SK-N-SH treated with all-trans-retinoic acid at 6 μM for 48 hours (cell line): ENCODE measurements around the gene RAI14.

Experiments used
- ATAC-seq: fragments of 200-7000 bp; cut with Tn5 transposase; 3 replicates; pipeline ENCODE4 v1.9.1; 2020; ENCODE audit warnings: mild to moderate bottlenecking, moderate library complexity
- ARNTL ChIP-seq: fragments of 450-650 bp; formaldehyde crosslinking; IDR thresholded peaks from 2 replicates; pipeline ENCODE4 v1.5.0; 2020; ENCODE audit warnings: low read depth, mild to moderate bottlenecking, moderate library complexity, borderline replicate concordance
- BACH2 ChIP-seq: fragments of 250-450 bp; sonication (Bioruptor Pico); IDR thresholded peaks from 2 replicates; pipeline ENCODE4 v1.9.0; 2021; ENCODE audit warnings: mild to moderate bottlenecking, borderline replicate concordance
- CSDC2 ChIP-seq: fragments of 250-450 bp; sonication (Bioruptor Pico); IDR thresholded peaks from 2 replicates; pipeline ENCODE4 v1.5.0; 2020; ENCODE audit warnings: mild to moderate bottlenecking, moderate library complexity
- CSRNP3 ChIP-seq: fragments of 250-450 bp; sonication (Bioruptor Pico); IDR thresholded peaks from 2 replicates; pipeline ENCODE4 v1.5.1; 2021; ENCODE audit warnings: mild to moderate bottlenecking, moderate library complexity
- ESRRG ChIP-seq: fragments of 250-450 bp; sonication (Bioruptor Pico); IDR thresholded peaks from 2 replicates; pipeline ENCODE4 v1.6.1; 2021; ENCODE audit warnings: mild to moderate bottlenecking
- GLIS3 ChIP-seq: fragments of 250-450 bp; sonication (Bioruptor Pico); IDR thresholded peaks from 2 replicates; pipeline ENCODE4 v1.5.0; 2020; ENCODE audit warnings: mild to moderate bottlenecking, moderate library complexity
- ISL1 ChIP-seq: fragments of 250-450 bp; sonication (Bioruptor Pico); IDR thresholded peaks from 2 replicates; pipeline ENCODE4 v2.1.2; 2022; ENCODE audit warnings: mild to moderate bottlenecking, moderate library complexity
- OSR1 ChIP-seq: fragments of 250-450 bp; sonication (Bioruptor Pico); IDR thresholded peaks from 2 replicates; pipeline ENCODE4 v1.8.0; 2022; ENCODE audit warnings: moderate library complexity, mild to moderate bottlenecking, inconsistent platforms
- POU6F1 ChIP-seq: fragments of 250-450 bp; sonication (Bioruptor Pico); IDR thresholded peaks from 2 replicates; pipeline ENCODE4 v1.8.0; 2021; ENCODE audit warnings: low read depth, mild to moderate bottlenecking, moderate library complexity, borderline replicate concordance
- PPARA ChIP-seq: fragments of 250-450 bp; sonication (Bioruptor Pico); IDR thresholded peaks from 2 replicates; pipeline ENCODE4 v1.5.0; 2020; ENCODE audit warnings: mild to moderate bottlenecking, borderline replicate concordance
- RARB ChIP-seq: fragments of 250-450 bp; sonication (Bioruptor Pico); IDR thresholded peaks from 2 replicates; pipeline ENCODE4 v1.8.0; 2021; ENCODE audit warnings: mild to moderate bottlenecking, moderate library complexity
- SNAI2 ChIP-seq: fragments of 250-450 bp; sonication (Bioruptor Pico); IDR thresholded peaks from 2 replicates; pipeline ENCODE4 v1.5.0; 2020; ENCODE audit warnings: mild to moderate bottlenecking, moderate library complexity
- TCF4 ChIP-seq: fragments of 250-450 bp; sonication (Bioruptor Pico); IDR thresholded peaks from 2 replicates; pipeline ENCODE4 v1.8.0; 2021; ENCODE audit warnings: mild to moderate bottlenecking, moderate library complexity, borderline replicate concordance
- TOX ChIP-seq: fragments of 250-450 bp; sonication (Bioruptor Pico); IDR thresholded peaks from 2 replicates; pipeline ENCODE4 v1.8.0; 2021; ENCODE audit warnings: mild to moderate bottlenecking, moderate library complexity, borderline replicate concordance
- ZC3H10 ChIP-seq: fragments of 250-450 bp; sonication (Bioruptor Pico); IDR thresholded peaks from 2 replicates; pipeline ENCODE4 v1.5.1; 2021; ENCODE audit warnings: mild to moderate bottlenecking, moderate library complexity
- ZNF565 ChIP-seq: fragments of 450-650 bp; formaldehyde crosslinking; conservative IDR thresholded peaks from 2 replicates; pipeline ENCODE4 v1.5.0; 2020; ENCODE audit warnings: low read depth, mild to moderate bottlenecking, moderate library complexity
- ZNF70 ChIP-seq: fragments of 450-650 bp; formaldehyde crosslinking; IDR thresholded peaks from 2 replicates; pipeline ENCODE4 v1.5.0; 2020; ENCODE audit warnings: mild to moderate bottlenecking, moderate library complexity
- ZNF8 ChIP-seq: fragments of 450-650 bp; formaldehyde crosslinking; IDR thresholded peaks from 2 replicates; pipeline ENCODE4 v1.5.0; 2020; ENCODE audit warnings: mild to moderate bottlenecking, moderate library complexity
- TF ChIP-seq, protein P1 (sequence below): fragments of 250-450 bp; sonication (Bioruptor Pico); IDR thresholded peaks from 2 replicates; pipeline ENCODE4 v1.5.1; 2020; ENCODE audit warnings: low read depth, mild to moderate bottlenecking, moderate library complexity
- TF ChIP-seq, protein P2 (sequence below): fragments of 250-450 bp; sonication (Bioruptor Pico); IDR thresholded peaks from 2 replicates; pipeline ENCODE4 v1.5.0; 2020; ENCODE audit warnings: mild to moderate bottlenecking, moderate library complexity
- TF ChIP-seq, protein P3 (sequence below): fragments of 250-450 bp; sonication (Bioruptor Pico); IDR thresholded peaks from 2 replicates; pipeline ENCODE4 v1.8.0; 2020; ENCODE audit warnings: mild to moderate bottlenecking, moderate library complexity, borderline replicate concordance

Gene RAI14

DNA sequence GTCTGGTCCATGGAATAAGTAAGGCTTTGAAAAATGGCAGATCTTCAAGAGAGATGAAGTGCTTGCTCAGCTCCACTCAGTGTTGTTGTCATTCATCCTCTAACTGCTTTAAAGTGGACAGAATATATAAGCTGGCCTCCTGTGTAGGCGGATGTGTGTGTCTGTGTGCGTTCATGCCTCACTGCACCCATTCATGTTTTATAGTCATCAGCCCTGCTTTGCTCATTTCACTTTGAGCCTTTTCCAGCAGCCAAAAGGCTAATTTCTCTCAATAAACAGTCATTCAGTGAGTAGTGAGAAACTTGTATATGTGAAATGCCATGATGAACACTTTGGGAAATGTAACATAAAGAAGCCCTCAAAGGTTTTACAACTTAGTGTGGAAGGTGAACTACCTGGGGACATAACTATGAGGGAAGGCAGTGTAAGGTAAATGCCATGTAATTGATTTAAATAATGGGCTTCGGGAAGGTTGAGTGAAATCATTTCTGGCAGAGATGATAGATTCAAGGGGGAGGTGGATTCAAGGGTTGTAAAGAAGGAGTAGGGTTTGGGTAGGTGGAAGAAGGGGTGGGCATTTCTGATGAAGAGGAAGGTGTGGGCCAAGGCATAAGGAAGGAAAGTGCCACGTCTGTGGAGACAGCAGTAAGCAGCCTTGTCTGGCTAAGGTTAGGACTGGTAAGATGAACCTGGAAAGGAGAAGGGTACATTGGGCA lies 198.5 kb downstream of the RAI14 start:
- ATAC-seq = no peak
- TF ChIP-seq SNAI2 = no peak
- no peak for TF ChIP-seq ZC3H10 (CRISPR knock-in tag)
- no peak for TF ChIP-seq TCF4 (CRISPR knock-in tag)
- TF ChIP-seq TOX (CRISPR knock-in tag) = no peak
- no peak for TF ChIP-seq BACH2 (CRISPR knock-in tag)
- no peak for TF ChIP-seq ESRRG
- TF ChIP-seq ZNF8 (CRISPR knock-in tag) = no peak
- TF ChIP-seq, protein P1, sequence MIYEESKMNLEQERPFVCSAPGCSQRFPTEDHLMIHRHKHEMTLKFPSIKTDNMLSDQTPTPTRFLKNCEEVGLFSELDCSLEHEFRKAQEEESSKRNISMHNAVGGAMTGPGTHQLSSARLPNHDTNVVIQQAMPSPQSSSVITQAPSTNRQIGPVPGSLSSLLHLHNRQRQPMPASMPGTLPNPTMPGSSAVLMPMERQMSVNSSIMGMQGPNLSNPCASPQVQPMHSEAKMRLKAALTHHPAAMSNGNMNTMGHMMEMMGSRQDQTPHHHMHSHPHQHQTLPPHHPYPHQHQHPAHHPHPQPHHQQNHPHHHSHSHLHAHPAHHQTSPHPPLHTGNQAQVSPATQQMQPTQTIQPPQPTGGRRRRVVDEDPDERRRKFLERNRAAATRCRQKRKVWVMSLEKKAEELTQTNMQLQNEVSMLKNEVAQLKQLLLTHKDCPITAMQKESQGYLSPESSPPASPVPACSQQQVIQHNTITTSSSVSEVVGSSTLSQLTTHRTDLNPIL (CRISPR knock-in tag) = no peak
- TF ChIP-seq POU6F1 (CRISPR knock-in tag) = no peak
- TF ChIP-seq CSRNP3 (CRISPR knock-in tag) = no peak
- TF ChIP-seq RARB (CRISPR knock-in tag) = no peak
- no peak for TF ChIP-seq ZNF565 (CRISPR knock-in tag)

DNA sequence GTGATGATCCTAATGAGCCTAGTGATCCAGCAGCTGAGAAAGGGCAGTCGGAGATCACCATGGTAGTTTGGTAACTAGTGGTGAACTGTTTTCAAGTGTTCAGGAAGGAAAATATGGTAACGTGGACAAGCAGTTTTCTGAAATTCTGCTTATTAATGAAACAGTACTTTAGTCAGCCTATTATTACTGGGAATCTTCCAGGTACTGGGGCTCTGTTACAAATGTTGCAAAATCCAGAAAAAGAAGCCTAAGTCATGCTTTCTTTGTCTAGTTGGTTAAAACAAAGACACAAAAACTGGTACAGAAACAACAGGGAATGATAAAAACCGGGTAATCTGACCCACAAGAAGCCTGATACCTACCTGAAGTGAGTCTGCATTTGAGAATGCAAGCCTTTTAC lies 201.0 kb downstream of the RAI14 start:
- TF ChIP-seq PPARA (CRISPR knock-in tag) (no peak), ARNTL (CRISPR knock-in tag) (no peak), ISL1 (no peak), GLIS3 (no peak), TCF4 (CRISPR knock-in tag) (no peak), CSDC2 (CRISPR knock-in tag) (no peak), ZC3H10 (CRISPR knock-in tag) (no peak), ESRRG (no peak), OSR1 (CRISPR knock-in tag) (no peak), ZNF565 (CRISPR knock-in tag) (no peak), SNAI2 (no peak), RARB (CRISPR knock-in tag) (no peak), ZNF8 (CRISPR knock-in tag) (no peak), CSRNP3 (CRISPR knock-in tag) (no peak), POU6F1 (CRISPR knock-in tag) (no peak), ZNF70 (CRISPR knock-in tag) (no peak)
- TF ChIP-seq, protein P1 (CRISPR knock-in tag) = no peak
- TF ChIP-seq, protein P2, sequence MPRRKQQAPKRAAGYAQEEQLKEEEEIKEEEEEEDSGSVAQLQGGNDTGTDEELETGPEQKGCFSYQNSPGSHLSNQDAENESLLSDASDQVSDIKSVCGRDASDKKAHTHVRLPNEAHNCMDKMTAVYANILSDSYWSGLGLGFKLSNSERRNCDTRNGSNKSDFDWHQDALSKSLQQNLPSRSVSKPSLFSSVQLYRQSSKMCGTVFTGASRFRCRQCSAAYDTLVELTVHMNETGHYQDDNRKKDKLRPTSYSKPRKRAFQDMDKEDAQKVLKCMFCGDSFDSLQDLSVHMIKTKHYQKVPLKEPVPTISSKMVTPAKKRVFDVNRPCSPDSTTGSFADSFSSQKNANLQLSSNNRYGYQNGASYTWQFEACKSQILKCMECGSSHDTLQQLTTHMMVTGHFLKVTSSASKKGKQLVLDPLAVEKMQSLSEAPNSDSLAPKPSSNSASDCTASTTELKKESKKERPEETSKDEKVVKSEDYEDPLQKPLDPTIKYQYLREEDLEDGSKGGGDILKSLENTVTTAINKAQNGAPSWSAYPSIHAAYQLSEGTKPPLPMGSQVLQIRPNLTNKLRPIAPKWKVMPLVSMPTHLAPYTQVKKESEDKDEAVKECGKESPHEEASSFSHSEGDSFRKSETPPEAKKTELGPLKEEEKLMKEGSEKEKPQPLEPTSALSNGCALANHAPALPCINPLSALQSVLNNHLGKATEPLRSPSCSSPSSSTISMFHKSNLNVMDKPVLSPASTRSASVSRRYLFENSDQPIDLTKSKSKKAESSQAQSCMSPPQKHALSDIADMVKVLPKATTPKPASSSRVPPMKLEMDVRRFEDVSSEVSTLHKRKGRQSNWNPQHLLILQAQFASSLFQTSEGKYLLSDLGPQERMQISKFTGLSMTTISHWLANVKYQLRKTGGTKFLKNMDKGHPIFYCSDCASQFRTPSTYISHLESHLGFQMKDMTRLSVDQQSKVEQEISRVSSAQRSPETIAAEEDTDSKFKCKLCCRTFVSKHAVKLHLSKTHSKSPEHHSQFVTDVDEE (CRISPR knock-in tag) = no peak
- TF ChIP-seq, protein P3, sequence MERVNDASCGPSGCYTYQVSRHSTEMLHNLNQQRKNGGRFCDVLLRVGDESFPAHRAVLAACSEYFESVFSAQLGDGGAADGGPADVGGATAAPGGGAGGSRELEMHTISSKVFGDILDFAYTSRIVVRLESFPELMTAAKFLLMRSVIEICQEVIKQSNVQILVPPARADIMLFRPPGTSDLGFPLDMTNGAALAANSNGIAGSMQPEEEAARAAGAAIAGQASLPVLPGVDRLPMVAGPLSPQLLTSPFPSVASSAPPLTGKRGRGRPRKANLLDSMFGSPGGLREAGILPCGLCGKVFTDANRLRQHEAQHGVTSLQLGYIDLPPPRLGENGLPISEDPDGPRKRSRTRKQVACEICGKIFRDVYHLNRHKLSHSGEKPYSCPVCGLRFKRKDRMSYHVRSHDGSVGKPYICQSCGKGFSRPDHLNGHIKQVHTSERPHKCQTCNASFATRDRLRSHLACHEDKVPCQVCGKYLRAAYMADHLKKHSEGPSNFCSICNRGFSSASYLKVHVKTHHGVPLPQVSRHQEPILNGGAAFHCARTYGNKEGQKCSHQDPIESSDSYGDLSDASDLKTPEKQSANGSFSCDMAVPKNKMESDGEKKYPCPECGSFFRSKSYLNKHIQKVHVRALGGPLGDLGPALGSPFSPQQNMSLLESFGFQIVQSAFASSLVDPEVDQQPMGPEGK = no peak
- ATAC-seq = no peak
